H1 (cell line): Measurements from ENCODE around the gene ITPKA. TPM values are rescaled to one million over a fixed set of nuclear protein-coding genes. Genes with fewer than 3 reads are reported as not detected.

Experiments
- CTCF ChIA-PET: fragments of 300-600 bp; sonication (Branson Sonifier 250); formaldehyde crosslinking; loops from one replicate; lab custom pipeline; 2021; ENCODE audit not compliant: partially characterized antibody; lab: Charles Lee
- POLR2A ChIA-PET: fragments of 300-600 bp; sonication (Branson Sonifier 250); formaldehyde crosslinking; loops from one replicate; lab custom pipeline; 2021; ENCODE audit warnings: inconsistent platforms; ENCODE audit not compliant: partially characterized antibody; lab: Charles Lee
- DNase-seq, 2 experiments: peaks; one replicate each; pipeline versions ENCODE4 v3.0.0 to v3.0.0-alpha.2; 2010 to 2022; ENCODE audit warnings: low spot score in 2 of 2, low read depth in 1 of 2, mixed read lengths in 1 of 2
- FAIRE-seq: peaks from 2 replicates; lab custom pipeline; 2011; peaks lifted over from hg19 to GRCh38; lab: Jason Lieb, UNC
- H2AFZ ChIP-seq: 2 replicates; pipeline ENCODE4 v1.8.1; 2012; ENCODE audit warnings: low read length, inconsistent platforms
- H2AK5ac ChIP-seq: 2 replicates; pipeline ENCODE4 v1.6.1; 2013; ENCODE audit warnings: low read depth, low read length
- H2BK120ac ChIP-seq: replicated peaks from 2 replicates; pipeline ENCODE3; 2013; ENCODE audit warnings: low read depth, low read length, inconsistent platforms
- H2BK12ac ChIP-seq: 2 replicates; pipeline ENCODE4 v1.6.1; 2013; ENCODE audit warnings: low read depth, low read length
- H2BK15ac ChIP-seq: 2 replicates; pipeline ENCODE4 v1.6.1; 2013; ENCODE audit warnings: low read length
- H2BK20ac ChIP-seq: 2 replicates; pipeline ENCODE4 v1.6.1; 2013; ENCODE audit warnings: low read length
- H2BK5ac ChIP-seq: 2 replicates; pipeline ENCODE4 v1.6.1; 2013; ENCODE audit warnings: low read depth, low read length
- H3K14ac ChIP-seq: 2 replicates; pipeline ENCODE4 v1.6.1; 2013; ENCODE audit warnings: inconsistent platforms; ENCODE audit not compliant: insufficient read length
- H3K18ac ChIP-seq: 2 replicates; pipeline ENCODE4 v1.6.1; 2013; ENCODE audit warnings: low read length; ENCODE audit errors: extremely low read depth
- H3K23ac ChIP-seq: 2 replicates; pipeline ENCODE4 v1.6.1; 2013; ENCODE audit warnings: inconsistent platforms; ENCODE audit not compliant: insufficient read length
- H3K23me2 ChIP-seq: 2 replicates; pipeline ENCODE4 v1.6.1; 2013; ENCODE audit warnings: low read depth, low read length
- H3K27ac ChIP-seq: 2 replicates; pipeline ENCODE4 v1.6.1; 2011; ENCODE audit warnings: low read depth, low read length, inconsistent platforms
- H3K27me3 ChIP-seq, 4 experiments: replicated peaks in 1 of 4; 1 replicate in 1 of 4; 2 replicates in 3 of 4; pipeline versions ENCODE4 v1.6.1 to v1.8.1; 2011 to 2013; ENCODE audit warnings: low read length in 3 of 4, mild to moderate bottlenecking in 3 of 4, inconsistent platforms in 2 of 4, mixed read lengths in 2 of 4, moderate library complexity in 1 of 4; ENCODE audit not compliant: control insufficient read depth in 3 of 4, insufficient read depth in 3 of 4; ENCODE audit errors: extremely low read depth in 1 of 4
- H3K36me3 ChIP-seq, 4 experiments: 2 replicates each; pipeline versions ENCODE4 v1.6.1 to v1.8.1; 2011 to 2013; ENCODE audit warnings: mild to moderate bottlenecking in 4 of 4, low read length in 3 of 4, moderate library complexity in 2 of 4, control low read depth in 1 of 4, inconsistent platforms in 1 of 4; ENCODE audit not compliant: insufficient read depth in 4 of 4, control insufficient read depth in 2 of 4
- H3K4ac ChIP-seq: replicated peaks from 2 replicates; pipeline ENCODE3; 2013; ENCODE audit warnings: low read length, low read depth, mixed read lengths, inconsistent platforms; ENCODE audit not compliant: insufficient read length
- H3K4me1 ChIP-seq, 4 experiments: replicated peaks in 1 of 4; 1 replicate in 1 of 4; 2 replicates in 3 of 4; pipeline versions ENCODE4 v1.6.1 to v1.8.1; 2011 to 2013; ENCODE audit warnings: low read length in 3 of 4, inconsistent platforms in 2 of 4, mixed read lengths in 1 of 4; ENCODE audit not compliant: insufficient read depth in 4 of 4, control insufficient read depth in 3 of 4
- H3K4me2 ChIP-seq, 2 experiments: 2 replicates each; pipeline versions ENCODE4 v1.6.1 to v1.8.1; 2011 to 2013; ENCODE audit warnings: low read depth in 2 of 2, low read length in 2 of 2, control low read depth in 1 of 2, inconsistent platforms in 1 of 2, mild to moderate bottlenecking in 1 of 2; ENCODE audit not compliant: insufficient read depth in 1 of 2
- H3K4me3 ChIP-seq, 4 experiments: fragments of 200-600, 300-600 bp in 1 of 4; sonication (generic), shearing (Covaris generic), sonication (Bioruptor Twin) in 1 of 4; 2 replicates each; pipeline versions ENCODE4 v1.5.1 to v1.8.1; 2011 to 2016; ENCODE audit warnings: low read length in 4 of 4, low read depth in 3 of 4, control low read depth in 2 of 4, inconsistent platforms in 2 of 4, mild to moderate bottlenecking in 2 of 4, mixed read lengths in 1 of 4, moderate library complexity in 1 of 4; ENCODE audit not compliant: insufficient read depth in 2 of 4; ENCODE audit errors: extremely low read depth in 1 of 4
- H3K56ac ChIP-seq: replicated peaks from 2 replicates; pipeline ENCODE3; 2013; ENCODE audit warnings: low read depth, mild to moderate bottlenecking, mixed read lengths, low read length, inconsistent platforms; ENCODE audit not compliant: insufficient read length
- H3K79me1 ChIP-seq: 2 replicates; pipeline ENCODE4 v1.6.1; 2013; ENCODE audit warnings: low read depth, low read length, control low read depth
- H3K79me2 ChIP-seq, 2 experiments: 2 replicates each; pipeline versions ENCODE4 v1.6.1 to v1.8.1; 2012 to 2013; ENCODE audit warnings: low read length in 2 of 2, mild to moderate bottlenecking in 2 of 2, inconsistent platforms in 1 of 2; ENCODE audit not compliant: insufficient read depth in 2 of 2, control insufficient read depth in 1 of 2
- H3K9ac ChIP-seq, 4 experiments: replicated peaks in 1 of 4; 1 replicate in 1 of 4; 2 replicates in 3 of 4; pipeline versions ENCODE4 v1.6.1 to v1.8.1; 2011 to 2013; ENCODE audit warnings: low read depth in 3 of 4, low read length in 3 of 4, control low read depth in 2 of 4, mild to moderate bottlenecking in 2 of 4, moderate library complexity in 2 of 4, inconsistent platforms in 1 of 4; ENCODE audit errors: extremely low read depth in 1 of 4
- H3K9me3 ChIP-seq, 2 experiments: 2 replicates each; pipeline versions ENCODE4 v1.6.1 to v1.8.1; 2012 to 2013; ENCODE audit warnings: mild to moderate bottlenecking in 2 of 2, moderate library complexity in 2 of 2, control low read depth in 1 of 2, inconsistent platforms in 1 of 2, low read depth in 1 of 2, low read length in 1 of 2, mixed read lengths in 1 of 2; ENCODE audit not compliant: insufficient read depth in 2 of 2
- H4K20me1 ChIP-seq, 2 experiments: replicated peaks in 1 of 2; 2 replicates each; pipeline versions ENCODE3 to v1.8.1; 2011 to 2013; ENCODE audit warnings: inconsistent platforms in 2 of 2, low read length in 2 of 2, mild to moderate bottlenecking in 1 of 2; ENCODE audit not compliant: insufficient read depth in 2 of 2, control insufficient read depth in 1 of 2
- H4K5ac ChIP-seq: 2 replicates; pipeline ENCODE4 v1.6.1; 2013; ENCODE audit warnings: low read length, low read depth, mixed read lengths, inconsistent platforms; ENCODE audit not compliant: insufficient read length
- H4K8ac ChIP-seq: 2 replicates; pipeline ENCODE4 v1.8.0; 2013; ENCODE audit warnings: mild to moderate bottlenecking, moderate library complexity, low read length, inconsistent platforms; ENCODE audit not compliant: insufficient read depth; ENCODE audit errors: extremely low read depth
- H4K91ac ChIP-seq: replicated peaks from 2 replicates; pipeline ENCODE3; 2013; ENCODE audit warnings: low read length, mixed read lengths, inconsistent platforms; ENCODE audit not compliant: insufficient read length
- CBX8 ChIP-seq: fragments of 300-800, 300-1000 bp; sonication (generic); IDR thresholded peaks from 2 replicates; pipeline ENCODE4 v1.7.1; 2016; ENCODE audit warnings: low read depth, low read length, borderline replicate concordance
- CREB1 ChIP-seq: IDR thresholded peaks from 2 replicates; pipeline ENCODE4 v1.6.1; 2012; ENCODE audit warnings: inconsistent platforms
- EP300 ChIP-seq, 2 experiments: IDR thresholded peaks; 1 replicate in 1 of 2; 2 replicates in 1 of 2; pipeline ENCODE4 v1.6.1; 2011 to 2012; ENCODE audit warnings: low read depth in 2 of 2, low read length in 2 of 2, mild to moderate bottlenecking in 2 of 2, borderline replicate concordance in 1 of 2, inconsistent platforms in 1 of 2, moderate library complexity in 1 of 2
- KDM4A ChIP-seq: IDR thresholded peaks from one replicate; pipeline ENCODE4 v1.7.1; 2012; ENCODE audit warnings: low read depth, mild to moderate bottlenecking, moderate library complexity, low read length, inconsistent platforms; ENCODE audit not compliant: severe bottlenecking
- SIN3A ChIP-seq, 2 experiments: IDR thresholded peaks in 1 of 2; conservative IDR thresholded peaks in 1 of 2; 2 replicates each; pipeline ENCODE4 v1.6.1; 2011 to 2012; ENCODE audit warnings: low read length in 2 of 2, improper control_type of control experiment in 1 of 2, low read depth in 1 of 2, mild to moderate bottlenecking in 1 of 2
- SIRT6 ChIP-seq: IDR thresholded peaks from one replicate; pipeline ENCODE4 v1.7.1; 2012; ENCODE audit warnings: low read length, inconsistent platforms
- SRF ChIP-seq: IDR thresholded peaks from 2 replicates; pipeline ENCODE4 v1.6.1; 2011; ENCODE audit warnings: mild to moderate bottlenecking, low read depth, low read length, moderate library complexity
- TAF1 ChIP-seq: IDR thresholded peaks from 2 replicates; pipeline ENCODE4 v1.6.1; 2011; ENCODE audit warnings: mild to moderate bottlenecking, low read depth, low read length
- TAF7 ChIP-seq: optimal IDR thresholded peaks from 2 replicates; pipeline ENCODE3; 2011; ENCODE audit warnings: low read depth, mild to moderate bottlenecking, inconsistent platforms, low read length, moderate library complexity, borderline replicate concordance
- TEAD4 ChIP-seq: IDR thresholded peaks from 2 replicates; pipeline ENCODE4 v1.6.1; 2012; ENCODE audit warnings: low read depth, low read length, inconsistent platforms, mixed read lengths
- ZNF274 ChIP-seq: IDR thresholded peaks from 2 replicates; pipeline ENCODE4 v1.7.0; 2012; ENCODE audit warnings: low read length, borderline replicate concordance; ENCODE audit errors: extremely low read depth
- WGBS, 2 experiments: shearing (Covaris generic) in 1 of 2; methylation state at CpG; one replicate each; pipeline versions ENCODE4 v1.1.6 to v1.1.7; 2013 to 2015; ENCODE audit warnings: low lambda C conversion rate in 2 of 2, mixed read lengths in 2 of 2, inconsistent platforms in 1 of 2, low coverage in 1 of 2, missing lambda C conversion rate in 1 of 2; ENCODE audit not compliant: insufficient replicate concordance in 2 of 2, insufficient coverage in 1 of 2, insufficient read length in 1 of 2; ENCODE audit errors: extremely low coverage in 1 of 2, missing lambda C conversion rate in 1 of 2; 5-methylcytosine and 5-hydroxymethylcytosine counted together
- polyA plus RNA-seq, 7 experiments: library from polyadenylated mRNA; depleted of rRNA in 3 of 7; stranded (reverse) in 5 of 7; unstranded in 2 of 7; fragments of >200 nt in 5 of 7; fragments of 200-250 nt in 2 of 7; gene quantifications; 1 replicate in 5 of 7; 2 replicates in 1 of 7; 4 replicates in 1 of 7; pipeline versions ENCODE4 v1.2.1 to v1.2.3, GENCODE V29; 2011 to 2013; ENCODE audit warnings: missing spikeins in 2 of 7, mixed read lengths in 2 of 7
- total RNA-seq: library from RNA; stranded (reverse); fragmentation: NEBNext Ultra II Directional; extraction: Animal tissue kit (Norgen Biotek cat#: 25700); gene quantifications from 2 replicates; pipeline ENCODE4 v1.2.1, GENCODE V29; 2021

The ITPKA gene
- total and polyA plus RNA-seq, 2 of the 8 experiments (the other 6 are each of a cell fraction or from before 2014, with no cell fraction given) = 0.39 to 0.99 TPM

DNA sequence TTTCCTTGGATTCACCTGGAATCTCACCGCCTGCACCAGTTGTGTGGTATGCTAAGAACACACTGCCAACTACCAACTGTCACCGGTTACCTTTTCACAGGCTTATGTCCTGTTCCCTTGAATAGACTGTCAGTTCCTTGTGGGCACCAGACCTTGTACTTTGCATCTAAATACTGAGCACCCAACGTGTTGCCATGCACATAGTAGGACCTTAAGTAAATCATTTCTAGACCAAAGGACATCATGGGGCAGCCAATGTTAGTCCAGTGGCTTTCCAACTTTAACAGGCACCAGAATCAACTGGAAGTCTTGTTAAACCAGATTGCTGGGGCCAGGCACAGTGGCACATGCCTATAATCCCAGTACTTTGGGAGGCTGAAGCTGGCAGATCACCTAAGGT lies 51.5 kb downstream of the ITPKA start:
- no peak overlapping the region for H3K18ac ChIP-seq
- H2AK5ac ChIP-seq = no peak overlapping the region
- no peak overlapping the region for H3K4ac ChIP-seq
- H4K91ac ChIP-seq = no peak overlapping the region
- H2BK120ac ChIP-seq = no peak overlapping the region
- no peaks in the 10 kb centered on the region for H4K20me1 ChIP-seq
- no peak overlapping the region for H4K5ac ChIP-seq
- no peak overlapping the region for H3K9ac ChIP-seq
- CTCF ChIA-PET = no interaction called here
- no peak overlapping the region for H2BK12ac ChIP-seq
- H3K56ac ChIP-seq = no peak overlapping the region
- peaks cover 0 to 3% (median 1%) of the 10 kb centered on the region in 4 experiments; a peak in 1 of 7 replicates for H3K27me3 ChIP-seq
- TF ChIP-seq SIRT6 (no peak), SIN3A (conservative IDR thresholded peaks at IDR 0.05 in 1 of 2, IDR thresholded peaks at IDR 0.05 in 1 of 2; ENCODE audit: low read depth in 1 of 2, low read length in 2 of 2) (no peak), CREB1 (no peak), TAF7 (no peak), EP300 (IDR thresholded peaks at IDR 0.05; ENCODE audit: borderline replicate concordance in 1 of 2, low read depth in 2 of 2, low read length in 2 of 2) (no peak), ZNF274 (no peak), TAF1 (no peak), CBX8 (no peak), KDM4A (no peak), SRF (no peak), TEAD4 (no peak)
- H3K4me2 ChIP-seq = no peak overlapping the region
- H3K79me2 ChIP-seq = peaks cover 0 to 13% of the 10 kb centered on the region in 2 experiments; a peak in 2 of 4 replicates
- no peak overlapping the region for H2BK20ac ChIP-seq
- H3K23ac ChIP-seq = no peak overlapping the region
- H3K23me2 ChIP-seq = no peaks in the 10 kb centered on the region
- no peak overlapping the region for H3K4me3 ChIP-seq
- no peak overlapping the region for H2AFZ ChIP-seq
- H2BK5ac ChIP-seq = no peak overlapping the region
- no peaks in the 10 kb centered on the region for H3K36me3 ChIP-seq
- no peak for FAIRE-seq
- no peak overlapping the region for H3K27ac ChIP-seq
- H2BK15ac ChIP-seq = no peak overlapping the region
- POLR2A ChIA-PET = interaction anchor here (1.7 to 2.1 kb wide), 4 partner anchors 13 to 40 kb away, joined by 5 to 18 read pairs (median 10); no protein-coding TSS in a partner anchor
- H3K14ac ChIP-seq = no peak overlapping the region
- 90% methylated on average over 3 of the region's 3 CpGs; no CpG with 5 or more reads in 1 of the 2 experiments for WGBS, 2 experiments
- no peaks in the 10 kb centered on the region for H3K9me3 ChIP-seq
- H3K4me1 ChIP-seq = no peaks in the 10 kb centered on the region; a peak in 2 of 7 replicates
- peaks cover 2% of the 10 kb centered on the region; the same call in 1 of the 2 replicates for H3K79me1 ChIP-seq
- DNase-seq = no peak
- H4K8ac ChIP-seq = no peak overlapping the region
